VCaP (cell line): Measurements from ENCODE around the gene CHRNE.
"Not testable (repeated sequence)": the region's sequence is repeated elsewhere in the genome, so short reads cannot be mapped to it uniquely, and the experiment has no call there.

Source experiments
- H3K27ac ChIP-seq: fragments of 450-650 bp; 2 replicates; pipeline ENCODE4 v1.5.1; 2017
- CTCF ChIP-seq: fragments of 450-650 bp; conservative IDR thresholded peaks from 2 replicates; pipeline ENCODE4 v1.5.1; 2017; ENCODE audit warnings: mild to moderate bottlenecking, moderate library complexity

CHRNE gene

GRCh38 chr17:4860651-4861050, 42.2 kb downstream of the CHRNE start:
- no peak for TF ChIP-seq CTCF
- H3K27ac ChIP-seq = no peak overlapping the region

GRCh38 chr17:4859816-4860625, 42.9 kb downstream of the CHRNE start:
- H3K27ac ChIP-seq = no peak overlapping the region
- no peak for TF ChIP-seq CTCF

- H3K27ac ChIP-seq = peak overlapping the region; percentile 21
- no peak for TF ChIP-seq CTCF
Measured at GRCh38 chr17:4858882-4859260, 44.0 kb downstream of the CHRNE start.

- H3K27ac ChIP-seq = peak overlapping the region; percentile 21
- no peak for TF ChIP-seq CTCF
Measured at GRCh38 chr17:4858068-4858881, 44.6 kb downstream of the CHRNE start.

GRCh38 chr17:4857347-4857746, 45.6 kb downstream of the CHRNE start:
- H3K27ac ChIP-seq = not testable (repeated sequence)

GRCh38 chr17:4856937-4857314, 46.0 kb downstream of the CHRNE start:
- no peak overlapping the region for H3K27ac ChIP-seq
- TF ChIP-seq CTCF = no peak

- no peak for TF ChIP-seq CTCF
- no peak overlapping the region for H3K27ac ChIP-seq
Measured at GRCh38 chr17:4856271-4856936, 46.5 kb downstream of the CHRNE start.
